PFSK-1 (cell line): ENCODE data around the gene DISP2.

Experiments
- FOXP2 ChIP-seq: optimal IDR thresholded peaks from 2 replicates; pipeline ENCODE3; 2011; ENCODE audit warnings: borderline replicate concordance, control low read depth, inconsistent platforms; ENCODE audit not compliant: insufficient read depth; ENCODE audit errors: extremely low read length, extremely low read depth
- POLR2AphosphoS5 ChIP-seq: IDR thresholded peaks from 2 replicates; pipeline ENCODE4 v1.6.1; 2012; ENCODE audit warnings: low read depth, mild to moderate bottlenecking, control low read depth, low read length, moderate library complexity
- SIN3A ChIP-seq: IDR thresholded peaks from 2 replicates; pipeline ENCODE4 v1.6.1; 2012; ENCODE audit warnings: mild to moderate bottlenecking, low read length, moderate library complexity, borderline replicate concordance; ENCODE audit not compliant: insufficient read depth
- TAF1 ChIP-seq: IDR thresholded peaks from 2 replicates; pipeline ENCODE4 v1.6.1; 2012; ENCODE audit warnings: low read length, control low read depth, borderline replicate concordance; ENCODE audit not compliant: insufficient read depth
- TF ChIP-seq, protein P1 (sequence below), 2 experiments: IDR thresholded peaks; 2 replicates each; pipeline versions ENCODE4 v1.6.1 to v1.8.0; 2011 to 2012; ENCODE audit warnings: low read depth in 2 of 2, low read length in 2 of 2, control low read depth in 1 of 2, inconsistent platforms in 1 of 2, mild to moderate bottlenecking in 1 of 2, moderate library complexity in 1 of 2; ENCODE audit not compliant: insufficient read depth in 1 of 2

DNA sequence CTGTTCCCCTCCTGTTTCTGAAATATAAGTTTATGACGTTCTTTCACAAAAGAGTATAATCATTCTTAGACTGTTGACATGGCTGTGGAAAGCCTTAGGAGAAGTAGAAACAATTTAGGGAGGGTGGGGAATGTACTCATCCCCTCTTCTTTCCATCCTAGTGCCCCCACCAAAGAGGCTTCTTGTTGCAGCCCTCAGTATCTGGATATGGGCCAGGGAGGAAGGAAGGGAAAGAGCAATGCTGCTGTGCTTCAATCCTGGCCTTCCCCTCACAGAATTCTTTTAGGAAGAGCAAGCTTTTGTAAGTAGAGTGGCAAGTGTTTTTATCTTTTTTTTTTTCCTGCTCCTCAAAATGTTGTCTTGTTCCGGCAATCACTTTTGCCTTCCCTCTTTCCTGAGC lies 32.8 kb upstream of the DISP2 start:
- TF ChIP-seq POLR2AphosphoS5 = no peak
- TF ChIP-seq, protein P1, sequence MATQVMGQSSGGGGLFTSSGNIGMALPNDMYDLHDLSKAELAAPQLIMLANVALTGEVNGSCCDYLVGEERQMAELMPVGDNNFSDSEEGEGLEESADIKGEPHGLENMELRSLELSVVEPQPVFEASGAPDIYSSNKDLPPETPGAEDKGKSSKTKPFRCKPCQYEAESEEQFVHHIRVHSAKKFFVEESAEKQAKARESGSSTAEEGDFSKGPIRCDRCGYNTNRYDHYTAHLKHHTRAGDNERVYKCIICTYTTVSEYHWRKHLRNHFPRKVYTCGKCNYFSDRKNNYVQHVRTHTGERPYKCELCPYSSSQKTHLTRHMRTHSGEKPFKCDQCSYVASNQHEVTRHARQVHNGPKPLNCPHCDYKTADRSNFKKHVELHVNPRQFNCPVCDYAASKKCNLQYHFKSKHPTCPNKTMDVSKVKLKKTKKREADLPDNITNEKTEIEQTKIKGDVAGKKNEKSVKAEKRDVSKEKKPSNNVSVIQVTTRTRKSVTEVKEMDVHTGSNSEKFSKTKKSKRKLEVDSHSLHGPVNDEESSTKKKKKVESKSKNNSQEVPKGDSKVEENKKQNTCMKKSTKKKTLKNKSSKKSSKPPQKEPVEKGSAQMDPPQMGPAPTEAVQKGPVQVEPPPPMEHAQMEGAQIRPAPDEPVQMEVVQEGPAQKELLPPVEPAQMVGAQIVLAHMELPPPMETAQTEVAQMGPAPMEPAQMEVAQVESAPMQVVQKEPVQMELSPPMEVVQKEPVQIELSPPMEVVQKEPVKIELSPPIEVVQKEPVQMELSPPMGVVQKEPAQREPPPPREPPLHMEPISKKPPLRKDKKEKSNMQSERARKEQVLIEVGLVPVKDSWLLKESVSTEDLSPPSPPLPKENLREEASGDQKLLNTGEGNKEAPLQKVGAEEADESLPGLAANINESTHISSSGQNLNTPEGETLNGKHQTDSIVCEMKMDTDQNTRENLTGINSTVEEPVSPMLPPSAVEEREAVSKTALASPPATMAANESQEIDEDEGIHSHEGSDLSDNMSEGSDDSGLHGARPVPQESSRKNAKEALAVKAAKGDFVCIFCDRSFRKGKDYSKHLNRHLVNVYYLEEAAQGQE (IDR thresholded peaks at IDR 0.05; ENCODE audit: insufficient read depth in 1 of 2, low read depth in 2 of 2, low read length in 2 of 2) = no peak
- TF ChIP-seq FOXP2 = no peak
- TF ChIP-seq SIN3A = no peak
- TF ChIP-seq TAF1 = no peak
